Fibroblast of skin of back (primary cell): ENCODE results near the gene AEN.

Experiments
- DNase-seq: peaks from one replicate; pipeline ENCODE4 v3.0.0-alpha.2; 2013

Gene AEN

DNA sequence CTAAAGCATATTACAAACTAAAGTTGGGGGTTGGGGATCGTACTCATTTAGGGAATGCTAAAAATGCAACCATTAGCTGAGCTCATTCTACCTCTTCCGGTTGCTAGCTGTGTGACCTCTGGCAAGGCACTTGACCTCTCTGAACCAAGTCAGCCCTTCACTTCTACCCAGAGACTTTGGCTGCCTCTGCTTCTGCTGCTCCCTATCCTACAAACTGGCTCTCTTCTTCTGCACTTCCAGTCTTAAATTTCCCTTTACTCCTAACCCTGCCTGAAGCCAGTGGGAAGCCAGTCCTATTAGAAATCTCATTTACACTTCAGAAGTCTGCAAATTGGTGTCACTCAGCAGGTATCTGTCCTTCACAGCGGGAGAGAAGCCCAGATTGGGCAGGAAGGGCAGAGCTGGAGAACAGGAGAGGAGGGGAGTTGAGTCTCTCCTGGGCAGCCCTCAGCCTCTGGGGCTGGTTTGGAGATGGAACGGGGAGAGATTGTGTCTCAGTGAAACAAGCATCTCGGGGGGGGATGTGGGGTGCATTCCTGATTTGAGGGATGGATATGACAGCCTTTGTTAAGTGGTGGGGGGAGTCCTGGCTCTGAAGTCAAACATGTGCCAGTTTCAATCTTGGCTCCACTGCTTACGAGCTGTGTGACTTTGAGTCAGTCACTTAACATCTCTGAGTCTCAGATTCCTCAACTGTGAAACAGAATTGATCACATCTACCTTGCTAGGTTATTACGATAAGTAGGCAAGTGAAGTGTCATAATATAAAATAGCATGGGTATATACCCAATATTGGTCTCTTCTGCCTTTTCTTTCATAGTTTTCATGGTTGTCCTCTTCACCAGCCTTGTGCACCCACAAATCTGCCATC is 7.8 kb upstream of the AEN start:
- peak; percentile 67 for DNase-seq

DNA sequence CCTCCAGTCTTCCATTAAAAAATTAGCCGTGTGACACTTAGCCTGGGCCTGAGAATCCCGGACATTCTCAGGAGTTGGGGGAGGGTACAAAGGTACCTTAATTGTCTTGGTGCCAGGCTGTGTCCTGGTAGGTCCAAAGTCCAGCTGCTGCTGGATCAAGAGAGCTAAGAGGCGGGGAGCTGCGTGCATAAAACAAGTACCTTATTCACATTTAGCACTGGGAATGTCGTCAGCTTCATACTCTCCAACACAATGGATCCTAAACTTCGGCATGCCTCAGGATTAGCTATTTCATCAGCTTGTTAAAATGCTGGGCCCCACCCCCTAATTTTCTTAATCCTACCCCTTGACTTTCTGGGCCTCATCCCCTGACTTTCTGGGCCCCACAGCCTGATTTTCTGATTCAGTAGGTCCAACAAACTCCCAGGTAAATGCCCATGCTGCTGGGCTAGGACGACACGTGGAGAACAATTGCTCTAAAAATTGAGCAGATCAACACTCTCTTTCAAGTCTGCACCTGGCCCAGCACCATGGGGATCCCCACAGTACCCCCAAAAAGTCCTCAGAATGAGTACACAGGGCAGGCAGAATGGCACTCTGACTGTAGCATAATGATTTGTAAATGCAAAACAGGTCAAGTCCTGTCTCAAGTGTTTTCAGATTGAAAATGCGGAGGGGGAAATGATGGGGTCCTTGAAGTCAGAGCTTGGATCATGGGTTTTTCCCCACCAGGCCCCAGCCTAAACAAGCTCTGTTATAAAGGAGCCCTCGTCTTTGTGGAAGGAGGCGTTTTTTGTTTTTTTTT is 5.6 kb upstream of the AEN start:
- no peak for DNase-seq

DNA sequence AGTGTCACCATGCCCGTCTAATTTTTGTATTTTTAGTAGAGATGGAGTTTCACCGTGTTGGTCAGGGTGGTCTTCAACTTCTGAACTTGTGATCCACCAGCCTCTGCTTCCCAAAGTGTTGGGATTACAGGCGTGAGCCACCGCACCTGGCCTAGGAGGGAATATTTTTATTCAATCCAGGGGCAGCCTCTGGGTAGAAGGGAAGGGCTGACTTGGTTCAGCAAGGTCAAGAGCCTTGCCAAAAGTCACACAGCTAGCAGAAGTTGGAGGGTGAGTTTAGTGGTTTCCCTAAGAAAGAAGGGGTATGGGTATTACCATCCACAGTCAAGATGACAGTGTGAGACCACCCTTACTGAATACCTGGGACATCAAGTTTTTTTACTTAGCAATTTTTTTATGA is 4.9 kb upstream of the AEN start:
- no peak for DNase-seq

DNA sequence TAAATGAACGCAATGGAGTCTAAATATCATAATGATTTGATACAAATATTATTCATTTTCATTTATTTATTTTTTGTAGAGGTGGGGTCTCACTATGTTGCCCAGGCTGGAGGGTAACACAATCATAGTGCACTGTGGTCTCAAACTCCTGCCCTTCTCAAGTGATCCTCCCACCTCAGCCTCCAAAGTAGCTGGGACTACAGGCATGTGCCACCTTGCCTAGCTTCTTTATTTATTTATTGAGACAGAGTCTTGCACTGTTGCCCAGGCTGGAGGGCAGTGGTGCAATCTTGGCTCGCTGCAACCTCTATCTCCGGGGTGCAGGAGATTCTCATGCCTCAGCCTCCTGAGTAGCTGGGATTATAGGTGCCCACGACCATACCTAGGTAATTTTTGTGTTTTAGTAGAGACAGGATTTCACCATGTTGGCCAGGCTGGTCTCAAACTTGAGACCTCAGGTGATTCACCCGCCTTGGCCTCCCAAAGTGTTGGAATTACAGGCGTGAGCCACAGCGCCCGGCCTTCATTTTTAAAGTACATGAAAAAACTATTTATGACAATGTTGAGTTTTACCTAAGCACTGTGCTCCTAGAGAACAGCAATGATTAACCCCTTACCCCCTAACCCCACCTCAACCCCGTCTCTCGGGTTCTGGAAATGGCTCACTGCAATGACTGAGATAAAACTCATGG is 4.0 kb upstream of the AEN start:
- DNase-seq: no peak

DNA sequence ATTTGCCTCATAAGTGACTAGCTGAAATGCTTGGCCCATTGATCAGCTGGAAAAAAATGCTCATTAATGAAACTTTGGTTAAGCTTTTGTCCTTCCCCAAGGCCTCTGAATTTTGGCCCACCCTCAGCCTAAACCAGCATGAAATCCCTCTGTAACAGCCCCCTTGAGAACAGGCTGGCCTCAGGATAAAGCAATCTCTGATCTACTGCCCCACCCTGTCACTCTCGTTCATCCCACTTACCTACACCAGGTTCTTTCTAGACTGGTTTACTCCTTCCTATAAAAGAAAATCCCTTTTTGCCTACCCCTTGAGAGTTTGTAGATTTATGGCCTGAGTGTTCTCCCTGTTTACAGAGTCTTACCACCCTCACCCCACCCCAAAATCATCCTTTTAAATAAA is 3.4 kb upstream of the AEN start:
- DNase-seq: no peak

DNA sequence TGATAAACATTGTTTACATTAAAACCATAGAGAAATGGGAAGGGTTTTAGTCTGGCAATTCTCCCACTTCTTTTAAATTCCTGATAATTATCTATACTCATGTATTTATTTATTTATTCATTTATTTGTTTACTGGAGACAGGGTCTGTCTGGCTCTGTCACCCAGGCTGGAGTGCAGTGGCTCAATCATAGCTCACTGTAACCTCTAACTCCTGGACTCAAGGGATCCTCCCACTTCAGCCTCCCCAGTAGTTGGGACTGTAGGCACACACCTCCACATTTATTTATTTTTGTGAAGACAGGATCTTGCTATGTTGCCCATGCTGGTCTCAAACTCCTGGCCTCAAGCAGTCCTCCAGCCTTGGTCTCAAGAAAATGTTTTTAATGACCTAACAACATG is 2.5 kb upstream of the AEN start:
- no peak for DNase-seq

DNA sequence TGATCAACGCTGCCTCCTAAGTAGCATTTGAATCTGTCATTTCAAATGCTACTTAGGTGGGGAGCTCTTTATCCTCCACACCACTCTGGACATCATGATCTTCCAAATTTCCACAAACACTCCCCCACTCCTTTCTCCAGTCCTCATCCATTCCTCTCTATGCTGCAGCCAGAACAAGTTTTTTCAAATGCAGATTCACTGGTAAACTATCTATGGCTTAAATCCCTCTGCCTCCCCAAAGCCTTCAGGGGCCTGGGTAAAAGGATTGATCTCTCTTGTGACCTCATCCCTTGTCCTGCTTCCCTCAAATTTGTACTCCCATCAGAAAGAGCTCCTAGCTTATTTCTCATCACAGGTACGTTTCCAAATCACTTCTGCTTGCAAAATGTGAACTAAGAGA is 1.3 kb upstream of the AEN start:
- DNase-seq: no peak

DNA sequence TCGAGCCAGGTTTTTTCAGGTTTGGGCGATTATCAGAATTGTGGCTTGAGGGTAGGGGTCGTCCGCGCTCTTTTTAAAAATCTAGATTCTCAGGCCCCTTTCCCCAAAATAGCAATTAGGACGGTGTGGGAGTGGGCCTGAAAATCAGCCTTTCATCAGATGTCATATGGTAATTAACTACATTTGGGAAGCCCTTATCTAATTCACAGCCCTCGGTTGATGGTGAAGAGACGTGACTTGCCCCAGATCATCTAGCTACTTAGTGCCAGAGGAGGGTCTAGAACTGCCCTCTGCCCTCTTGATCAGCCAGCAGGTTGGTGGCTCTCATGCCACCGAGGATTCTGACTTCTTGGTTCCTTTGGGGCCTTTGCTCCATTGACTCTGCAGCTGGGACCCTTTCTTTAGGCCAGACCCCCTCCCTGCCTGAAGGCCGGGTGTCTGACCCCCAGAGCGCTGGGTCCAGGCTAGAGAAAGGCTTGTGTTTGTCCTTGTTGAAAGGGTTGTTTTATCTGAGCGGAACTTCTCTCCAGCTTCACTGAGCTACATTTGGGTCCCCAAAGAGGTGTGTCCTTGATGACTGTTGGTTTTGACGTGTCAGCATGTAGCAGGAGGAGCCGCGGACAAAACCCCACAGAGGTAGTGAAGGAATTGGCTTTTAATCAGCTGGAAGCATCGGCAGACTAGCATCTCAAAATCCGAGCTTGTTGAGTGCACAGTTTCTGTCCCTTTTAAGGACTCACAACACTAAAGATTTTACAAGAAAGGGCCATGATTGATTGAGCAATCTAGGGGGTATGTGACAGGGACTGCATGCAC is 857 bp downstream of the AEN start:
- peak; percentile 57 for DNase-seq

DNA sequence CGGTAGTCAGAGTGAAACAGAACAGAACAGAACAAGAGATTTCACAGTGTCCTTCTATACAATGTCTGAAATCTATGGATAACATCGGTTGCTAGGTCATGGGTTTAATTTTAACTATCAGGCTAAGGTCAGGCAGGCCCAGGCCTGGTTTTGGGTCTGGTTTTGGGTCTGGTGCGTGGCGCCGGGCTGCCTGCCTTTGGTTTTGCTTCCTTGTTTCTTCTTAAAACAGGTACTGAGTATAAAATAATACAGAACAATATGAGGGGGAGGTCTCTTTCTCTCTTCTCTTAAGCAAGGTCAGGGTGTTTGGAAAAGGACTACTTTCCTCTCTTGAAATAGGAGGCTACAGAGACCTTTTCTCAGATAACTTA is 1.4 kb downstream of the AEN start:
- no peak for DNase-seq

DNA sequence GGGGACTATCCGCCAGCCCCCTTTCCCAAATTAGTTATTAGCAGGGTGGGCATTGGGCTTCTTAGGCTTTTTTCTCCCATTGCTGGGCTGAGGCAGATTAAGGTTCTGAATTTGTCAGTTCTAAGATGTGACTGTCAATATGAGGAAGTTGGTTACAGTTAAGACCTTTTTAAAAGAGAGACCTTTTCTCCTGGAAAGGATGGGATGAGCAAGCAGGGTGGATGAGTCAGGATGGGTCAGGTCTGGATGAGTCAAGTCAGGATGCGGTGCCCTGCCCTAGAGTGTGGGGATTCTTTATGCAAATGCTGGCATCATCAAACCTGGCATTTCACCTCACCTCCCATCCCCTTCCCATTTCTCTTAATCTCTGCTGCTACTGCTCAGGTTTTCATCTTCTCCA is 1.9 kb downstream of the AEN start:
- peak; percentile 89 for DNase-seq

DNA sequence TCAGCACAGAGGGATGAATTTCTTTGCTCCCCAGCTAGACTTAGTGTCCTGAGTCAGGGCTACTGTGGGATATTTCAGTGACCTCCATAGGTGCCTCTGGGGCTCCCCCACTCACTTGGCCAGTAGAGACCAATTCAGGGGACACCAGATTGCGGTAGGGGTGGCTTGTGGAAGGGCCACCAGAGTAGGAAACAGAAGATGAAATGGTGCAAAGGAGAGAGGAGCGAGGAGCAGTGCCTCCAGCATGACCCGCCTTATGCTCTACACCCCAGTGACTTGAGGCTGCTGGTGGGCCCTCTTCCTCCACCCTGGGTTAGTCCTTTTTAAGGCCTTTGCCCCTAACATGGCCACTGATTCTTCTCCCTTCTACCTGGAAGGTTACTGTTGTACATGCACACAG is 2.5 kb downstream of the AEN start:
- DNase-seq: no peak

DNA sequence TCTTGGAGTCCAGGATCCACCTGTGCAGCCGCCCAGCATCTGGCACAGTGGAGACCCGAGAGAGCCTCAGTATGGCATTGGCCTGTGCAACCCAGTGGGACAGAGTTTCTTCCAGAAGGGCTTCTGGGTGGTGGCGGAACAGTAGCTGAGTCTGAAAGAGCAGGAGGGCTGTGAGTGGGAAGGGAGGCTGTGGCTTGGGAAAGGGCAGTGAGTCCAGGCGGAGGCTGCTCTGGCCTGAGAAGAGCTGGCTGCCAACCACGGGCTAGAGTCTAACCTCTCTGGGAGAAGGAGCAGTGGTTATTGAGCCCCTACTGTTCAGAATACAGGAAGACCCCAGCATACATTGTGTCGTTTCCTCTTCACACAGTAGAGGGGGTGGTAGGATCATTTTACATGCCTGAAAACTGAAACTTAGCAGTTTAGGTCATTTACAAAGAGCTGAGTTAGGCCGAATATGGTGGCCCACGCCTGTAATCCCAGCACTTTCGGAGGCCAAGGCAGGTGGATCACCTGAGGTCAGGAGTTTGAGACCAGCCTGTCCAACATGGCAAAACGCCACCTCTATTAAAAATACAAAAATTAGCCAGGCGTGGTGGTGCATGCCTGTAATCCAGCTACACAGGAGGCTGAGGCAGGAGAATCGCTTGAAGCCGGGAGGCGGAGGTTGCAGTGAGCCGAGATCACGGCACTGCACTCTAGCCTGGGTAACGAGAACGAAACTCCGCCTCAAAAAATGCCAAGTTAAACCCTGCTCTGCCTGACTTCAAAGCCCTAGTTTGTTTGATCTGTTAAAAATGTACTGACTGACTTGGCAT is 3.2 kb downstream of the AEN start:
- DNase-seq: peak; percentile 54

DNA sequence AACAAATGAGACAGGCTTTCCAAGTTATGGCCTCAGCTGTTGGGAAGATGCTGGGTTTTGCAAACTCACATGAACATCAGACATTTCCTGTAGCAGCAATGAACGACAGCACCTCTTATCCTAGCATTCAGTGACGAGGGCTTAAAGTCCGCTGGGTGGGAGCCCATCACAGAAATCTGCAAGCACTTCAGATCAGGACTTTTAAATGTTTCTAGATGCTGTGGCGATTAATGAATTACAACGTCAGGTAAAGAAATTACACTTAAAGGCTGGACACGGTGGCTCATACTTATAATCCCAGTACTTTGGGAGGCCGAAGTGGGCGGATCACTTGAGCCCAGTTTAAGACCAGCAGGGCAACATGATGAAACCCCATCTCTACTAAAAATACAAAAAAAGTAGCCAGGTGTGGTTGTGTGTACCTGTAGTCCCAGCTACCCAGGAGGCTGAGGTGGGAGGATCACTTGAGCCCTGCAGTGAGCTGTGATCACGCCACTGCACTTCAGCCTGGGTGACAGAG is 3.9 kb downstream of the AEN start:
- no peak for DNase-seq

DNA sequence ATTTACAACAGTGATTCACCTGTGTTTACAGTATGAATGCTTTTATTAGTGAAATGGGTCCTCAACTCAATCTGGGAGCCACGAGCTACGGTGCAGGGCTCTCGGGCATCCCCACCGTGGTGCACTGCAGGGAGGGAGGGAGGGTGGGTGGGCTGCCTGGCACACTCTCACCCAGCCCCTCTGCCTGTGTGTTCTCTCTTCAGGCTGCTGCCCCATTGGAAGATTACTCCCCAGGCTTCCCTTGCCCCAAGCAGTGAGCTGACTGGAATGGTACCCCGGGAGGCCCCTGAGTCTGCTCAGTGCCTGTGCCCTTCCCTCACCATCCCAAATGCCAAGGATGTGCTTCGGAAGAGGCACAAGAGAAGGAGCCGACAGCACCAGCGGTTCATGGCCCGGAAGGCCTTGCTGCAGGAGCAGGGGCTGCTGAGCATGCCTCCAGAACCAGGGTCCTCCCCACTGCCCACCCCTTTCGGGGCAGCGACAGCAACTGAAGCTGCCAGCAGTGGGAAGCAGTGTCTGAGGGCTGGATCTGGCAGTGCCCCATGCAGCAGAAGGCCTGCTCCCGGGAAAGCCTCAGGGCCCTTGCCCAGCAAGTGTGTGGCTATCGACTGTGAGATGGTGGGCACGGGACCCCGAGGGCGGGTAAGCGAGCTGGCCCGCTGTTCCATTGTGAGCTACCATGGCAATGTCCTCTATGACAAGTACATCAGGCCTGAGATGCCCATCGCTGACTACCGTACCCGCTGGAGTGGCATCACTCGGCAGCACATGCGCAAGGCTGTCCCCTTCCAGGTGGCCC is 5.0 kb downstream of the AEN start:
- no peak for DNase-seq

DNA sequence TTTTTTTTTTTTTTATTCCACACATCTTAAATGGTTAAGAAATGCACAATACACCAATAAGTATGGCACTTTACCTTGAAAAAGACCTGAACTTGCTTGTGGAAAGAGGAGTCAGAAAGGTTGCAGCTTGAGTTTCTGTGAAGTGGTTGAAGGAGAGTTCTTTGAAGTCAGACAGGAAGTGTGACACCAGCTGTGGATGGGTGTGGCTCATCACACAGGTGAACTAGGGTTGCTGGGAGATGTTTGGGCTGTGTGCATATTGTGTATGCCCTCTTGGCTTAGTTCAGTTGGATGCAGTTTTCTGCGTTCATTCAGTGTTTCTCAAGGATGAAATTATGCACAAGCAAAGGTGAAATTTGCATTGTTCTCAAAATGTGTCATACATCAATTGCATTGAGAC is 6.3 kb downstream of the AEN start:
- DNase-seq: no peak

DNA sequence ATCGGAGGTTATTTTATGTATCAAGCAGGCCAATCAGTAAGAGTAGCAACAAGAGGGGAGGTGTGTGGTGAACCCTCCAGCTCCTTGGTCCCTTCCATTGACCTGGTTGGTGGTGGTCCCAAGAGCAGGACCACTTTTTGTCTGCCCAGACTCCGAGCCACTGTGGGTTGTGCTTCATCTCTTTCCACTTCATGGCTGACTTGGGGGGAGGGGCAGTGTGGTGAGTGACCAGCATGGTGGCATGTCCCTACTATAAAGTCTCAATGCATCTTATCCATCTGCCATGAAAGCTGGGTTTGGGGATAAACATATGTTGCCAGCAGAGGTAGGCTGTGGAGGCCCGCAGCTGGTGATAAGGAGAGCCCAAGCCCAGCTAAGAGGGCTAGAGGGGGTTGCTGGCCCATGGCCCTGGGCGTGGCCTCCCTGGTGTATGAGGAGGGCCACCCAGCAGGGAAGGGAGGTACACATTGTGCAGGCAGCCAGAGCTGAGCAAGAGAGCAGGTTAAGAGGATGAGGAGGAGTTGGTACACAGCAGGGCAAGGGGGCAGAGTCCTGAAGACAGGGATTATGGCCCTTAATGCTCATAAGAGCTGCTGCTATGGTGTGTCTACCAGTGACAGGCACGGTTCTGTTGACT is 7.0 kb downstream of the AEN start:
- DNase-seq: no peak

DNA sequence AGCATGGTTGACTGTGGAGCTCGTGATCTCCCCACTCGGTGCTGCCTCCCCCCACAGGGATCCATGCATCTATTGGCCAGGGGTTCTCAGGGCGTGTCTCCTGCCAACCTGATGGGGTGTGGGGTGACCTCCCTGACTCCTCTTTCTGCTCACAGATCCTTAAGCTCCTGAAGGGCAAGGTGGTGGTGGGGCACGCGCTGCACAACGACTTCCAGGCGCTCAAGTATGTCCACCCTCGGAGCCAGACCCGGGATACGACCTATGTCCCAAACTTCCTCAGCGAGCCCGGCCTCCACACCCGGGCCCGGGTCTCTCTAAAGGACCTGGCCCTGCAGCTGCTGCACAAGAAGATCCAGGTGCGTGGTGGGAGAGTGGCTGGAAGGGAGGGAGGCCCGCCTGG is 7.9 kb downstream of the AEN start:
- DNase-seq: no peak

DNA sequence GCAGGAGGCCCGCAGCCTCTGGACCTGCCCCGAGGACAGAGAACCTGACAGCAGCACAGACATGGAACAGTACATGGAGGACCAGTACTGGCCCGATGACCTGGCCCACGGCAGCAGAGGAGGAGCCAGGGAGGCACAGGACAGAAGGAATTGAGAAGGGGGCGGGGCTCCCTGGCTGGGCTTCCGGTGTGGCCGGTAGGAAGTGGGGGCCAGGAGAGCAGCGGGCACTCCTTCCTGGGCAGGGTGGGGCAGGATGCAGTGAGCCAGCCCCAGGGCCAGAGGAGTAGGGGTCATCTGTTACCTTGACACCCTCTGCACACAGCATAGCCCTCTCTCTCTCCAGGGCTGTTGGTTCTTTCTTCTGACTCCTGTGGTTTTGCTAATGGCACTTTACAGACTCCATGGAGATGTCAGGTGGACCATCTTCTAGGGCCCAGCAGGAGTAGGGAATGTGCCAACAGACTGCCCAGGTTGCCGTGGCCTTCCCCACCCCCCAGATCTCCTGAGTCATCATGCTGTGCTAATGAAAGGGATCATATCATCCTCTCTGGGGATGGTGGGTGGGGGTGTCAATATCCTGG is 9.1 kb downstream of the AEN start:
- DNase-seq: peak; percentile 42

DNA sequence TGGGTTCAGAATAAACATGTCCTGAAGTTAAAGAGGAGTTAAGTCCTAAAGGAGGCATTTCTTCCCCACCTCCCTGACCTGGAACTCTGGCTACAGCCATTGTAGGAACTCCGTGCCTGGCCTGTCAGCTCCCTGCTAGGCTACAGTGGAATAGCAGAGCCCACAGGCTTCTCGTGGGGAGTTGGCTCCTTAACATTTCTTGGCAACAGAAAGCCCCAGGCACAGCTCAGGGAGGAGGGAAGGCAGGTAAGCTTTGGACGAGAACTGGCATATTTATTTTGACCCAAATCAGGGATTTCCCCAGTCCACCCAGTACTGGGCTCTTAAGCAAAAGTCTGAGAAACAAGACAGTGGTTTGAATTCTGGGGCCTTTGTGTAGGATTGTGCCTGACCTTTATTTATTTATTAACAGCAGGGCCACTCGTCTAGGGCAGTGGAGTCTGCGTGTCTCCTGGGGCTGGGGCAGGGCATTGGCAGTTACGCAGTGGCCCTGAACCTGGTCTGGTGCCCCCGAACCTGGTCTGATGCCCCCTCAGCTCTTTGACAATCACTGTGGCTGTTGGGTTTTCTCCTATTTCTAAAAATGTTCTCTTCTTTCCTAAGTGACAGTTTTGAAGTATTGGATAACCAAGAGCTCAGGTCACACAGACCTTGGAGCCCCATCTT is 9.8 kb downstream of the AEN start:
- DNase-seq: no peak
